GM23248 (cell line): Measurements from ENCODE around the gene ARMH3.

Source experiments
- EZH2 ChIP-seq: fragments of 200-600 bp; sonication (generic); IDR thresholded peaks from 2 replicates; pipeline ENCODE4 v1.6.1; 2018; ENCODE audit warnings: antibody characterized with exemption, mild to moderate bottlenecking; ENCODE audit not compliant: insufficient read depth, poor library complexity, severe bottlenecking
- EZH2phosphoT487 ChIP-seq: fragments of 200-600 bp; sonication (generic); IDR thresholded peaks from 2 replicates; pipeline ENCODE4 v1.6.1; 2018; ENCODE audit warnings: antibody characterized with exemption, moderate library complexity, mild to moderate bottlenecking, low read depth; ENCODE audit not compliant: insufficient read depth

DNA sequence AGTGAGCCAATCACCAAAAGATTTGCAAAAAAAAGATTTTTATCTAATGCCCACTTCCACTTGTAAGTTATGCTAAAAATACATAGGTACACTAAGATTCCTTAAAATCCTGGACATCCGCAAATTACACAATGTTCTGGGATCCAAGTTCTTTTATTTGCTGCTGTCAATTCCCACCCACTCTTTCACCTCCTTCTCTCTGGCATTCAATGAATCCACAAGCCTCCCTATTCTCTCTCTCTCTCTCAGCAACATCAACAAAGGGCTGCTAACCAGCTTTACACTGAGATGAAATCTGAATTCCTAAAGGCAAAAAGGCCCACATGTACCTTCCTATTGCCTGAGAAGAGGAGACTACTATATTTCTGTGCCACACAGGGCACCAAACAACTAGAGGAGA, 99.9 kb downstream of the ARMH3 start:
- no peak for TF ChIP-seq EZH2phosphoT487
- TF ChIP-seq EZH2: no peak
